SK-N-SH (cell line): ENCODE measurements around the gene NOL4L. TPM values are rescaled to one million over a fixed set of nuclear protein-coding genes. Genes with fewer than 3 reads are reported as not detected.

Experiments
- CTCF ChIA-PET: fragments of 300-600, 350-600 bp; formaldehyde crosslinking; extraction: SDS; loops from one replicate; lab custom pipeline; 2021; lab: Yijun Ruan, JAX
- POLR2A ChIA-PET: fragments of 350-600 bp; sonication (Branson Sonifier 250); formaldehyde crosslinking; extraction: SDS; loops from one replicate; lab custom pipeline; 2020; ENCODE audit warnings: antibody characterized with exemption, inconsistent platforms; lab: Yijun Ruan, JAX
- DNase-seq: peaks from one replicate; pipeline ENCODE4 v3.0.0; 2012
- H2AFZ ChIP-seq: fragments of 200-600 bp; sonication (generic); 2 replicates; pipeline ENCODE4 v1.8.1; 2016; ENCODE audit warnings: antibody characterized with exemption, mild to moderate bottlenecking, low read depth
- H3F3A ChIP-seq: fragments of 200-600 bp; sonication (generic); replicated peaks from 2 replicates; pipeline ENCODE3; 2016; ENCODE audit warnings: antibody characterized with exemption, mild to moderate bottlenecking; ENCODE audit not compliant: insufficient read depth
- H3K27ac ChIP-seq, 2 experiments: fragments of 200-500 bp in 1 of 2; fragments of 200-600 bp in 1 of 2; sonication (Bioruptor generic) in 1 of 2; sonication (generic), shearing (Covaris generic) in 1 of 2; 2 replicates each; pipeline versions ENCODE4 v1.5.1 to v1.6.1; 2014 to 2016; ENCODE audit warnings: low read depth in 2 of 2, inconsistent platforms in 1 of 2, low read length in 1 of 2, mild to moderate bottlenecking in 1 of 2, mixed read lengths in 1 of 2
- H3K27me3 ChIP-seq: fragments of 200-600 bp; sonication (generic), shearing (Covaris generic); 2 replicates; pipeline ENCODE4 v1.6.1; 2016; ENCODE audit warnings: mixed run types; ENCODE audit not compliant: insufficient read depth
- H3K36me3 ChIP-seq, 2 experiments: fragments of 200-500 bp in 1 of 2; fragments of 200-600 bp in 1 of 2; sonication (Bioruptor generic) in 1 of 2; sonication (generic) in 1 of 2; replicated peaks in 1 of 2; 2 replicates each; pipeline versions ENCODE3 to v1.5.1; 2014 to 2016; ENCODE audit warnings: low read length in 1 of 2, mild to moderate bottlenecking in 1 of 2; ENCODE audit not compliant: insufficient read depth in 2 of 2, control insufficient read depth in 1 of 2
- H3K4me1 ChIP-seq, 2 experiments: fragments of 200-500 bp in 1 of 2; fragments of 200-600 bp in 1 of 2; sonication (Bioruptor generic) in 1 of 2; sonication (generic), shearing (Covaris generic) in 1 of 2; 2 replicates each; pipeline versions ENCODE4 v1.5.1 to v1.6.1; 2014 to 2016; ENCODE audit warnings: low read depth in 1 of 2, low read length in 1 of 2, mixed run types in 1 of 2; ENCODE audit not compliant: insufficient read depth in 2 of 2, control insufficient read depth in 1 of 2
- H3K4me2 ChIP-seq: fragments of 200-600 bp; sonication (generic), shearing (Covaris generic); 2 replicates; pipeline ENCODE4 v1.6.1; 2017; ENCODE audit warnings: mixed run types
- H3K4me3 ChIP-seq, 2 experiments: fragments of 200-500 bp in 1 of 2; fragments of 200-600 bp in 1 of 2; sonication (Bioruptor generic) in 1 of 2; sonication (generic), shearing (Covaris generic) in 1 of 2; 2 replicates each; pipeline versions ENCODE4 v1.5.1 to v1.8.1; 2014 to 2016; ENCODE audit warnings: low read depth in 2 of 2, inconsistent platforms in 1 of 2, low read length in 1 of 2, mild to moderate bottlenecking in 1 of 2, mixed read lengths in 1 of 2, moderate library complexity in 1 of 2
- H3K79me2 ChIP-seq: fragments of 200-600 bp; sonication (generic); 2 replicates; pipeline ENCODE4 v1.8.1; 2017; ENCODE audit warnings: mild to moderate bottlenecking; ENCODE audit not compliant: insufficient read depth
- H3K9ac ChIP-seq: fragments of 200-600 bp; sonication (generic); 2 replicates; pipeline ENCODE4 v1.6.1; 2017; ENCODE audit warnings: mixed run types
- H3K9me2 ChIP-seq: fragments of 200-600 bp; sonication (generic); 2 replicates; pipeline ENCODE4 v1.6.1; 2017; ENCODE audit warnings: mixed run types
- H3K9me3 ChIP-seq: fragments of 200-600 bp; sonication (generic); 2 replicates; pipeline ENCODE4 v1.6.1; 2017; ENCODE audit warnings: mixed run types, mild to moderate bottlenecking, moderate library complexity
- H4K20me1 ChIP-seq: fragments of 200-600 bp; sonication (generic); 2 replicates; pipeline ENCODE4 v1.6.1; 2017; ENCODE audit warnings: mild to moderate bottlenecking, mixed run types; ENCODE audit not compliant: insufficient read depth
- EZH2phosphoT487 ChIP-seq: fragments of 200-600 bp; sonication (generic); IDR thresholded peaks from 2 replicates; pipeline ENCODE4 v1.6.1; 2017; ENCODE audit warnings: low read depth, mixed run types, mild to moderate bottlenecking, antibody characterized with exemption, moderate library complexity, borderline replicate concordance
- FOXJ3 ChIP-seq: sonication (generic); formaldehyde crosslinking; IDR thresholded peaks from 2 replicates; pipeline ENCODE4 v1.5.1; 2020; ENCODE audit warnings: mild to moderate bottlenecking, missing genetic modification reagents
- GABPA ChIP-seq: IDR thresholded peaks from 2 replicates; pipeline ENCODE4 v1.4.0; 2012; ENCODE audit warnings: low read depth, mild to moderate bottlenecking
- IRF3 ChIP-seq: fragments of 150-350 bp; IDR thresholded peaks from 2 replicates; pipeline ENCODE4 v1.6.1; 2016; ENCODE audit warnings: mild to moderate bottlenecking, low read depth, low read length
- JUND ChIP-seq: IDR thresholded peaks from 2 replicates; pipeline ENCODE4 v1.4.0; 2012
- MAX ChIP-seq: IDR thresholded peaks from 2 replicates; pipeline ENCODE4 v1.4.0; 2012; ENCODE audit warnings: low read depth
- MXI1 ChIP-seq: IDR thresholded peaks from 2 replicates; pipeline ENCODE4 v1.6.1; 2012; ENCODE audit warnings: mild to moderate bottlenecking, low read depth, low read length, improper control_type of control experiment
- PBX3 ChIP-seq: IDR thresholded peaks from 2 replicates; pipeline ENCODE4; 2012
- SIN3A ChIP-seq: IDR thresholded peaks from 2 replicates; pipeline ENCODE4 v1.6.1; 2012; ENCODE audit warnings: low read depth, mild to moderate bottlenecking, low read length, moderate library complexity, borderline replicate concordance
- SMC3 ChIP-seq: IDR thresholded peaks from 2 replicates; pipeline ENCODE4 v1.6.1; 2012; ENCODE audit warnings: low read depth, low read length, improper control_type of control experiment
- TAF1 ChIP-seq: IDR thresholded peaks from 2 replicates; pipeline ENCODE4 v1.6.1; 2012; ENCODE audit warnings: low read depth, mild to moderate bottlenecking, low read length, moderate library complexity, borderline replicate concordance
- USF1 ChIP-seq: IDR thresholded peaks from 2 replicates; pipeline ENCODE4 v1.4.0; 2012; ENCODE audit warnings: low read depth, borderline replicate concordance
- WGBS: methylation state at CpG from one replicate; pipeline ENCODE4 v1.1.6; 2017; ENCODE audit warnings: low lambda C conversion rate; 5-methylcytosine and 5-hydroxymethylcytosine counted together
- polyA plus RNA-seq, 3 experiments: library from polyadenylated mRNA; depleted of rRNA; stranded (reverse); fragments of >200 nt; gene quantifications; 2 replicates each; pipeline ENCODE4 v1.2.3, GENCODE V29; 2012

NOL4L gene
- polyA plus RNA-seq, 1 of the 3 experiments (the other 2 are of a cell fraction) = 14.3 TPM

- no peak overlapping the region for H2AFZ ChIP-seq
- no peaks in the 10 kb centered on the region for H3K79me2 ChIP-seq
- no peaks in the 10 kb centered on the region; the same call in 1 of the 2 replicates for H3K27me3 ChIP-seq
- no peak overlapping the region for H3K4me2 ChIP-seq
- H3F3A ChIP-seq = no peaks in the 10 kb centered on the region
- ChIA-PET CTCF (interaction anchor here (1.1 to 1.2 kb wide), 2 partner anchors 13 to 88 kb away, joined by 3 to 4 read pairs; no protein-coding TSS in a partner anchor), POLR2A (no interaction called here)
- no peak overlapping the region for H3K4me3 ChIP-seq
- DNase-seq = no peak
- H3K36me3 ChIP-seq = no peaks in the 10 kb centered on the region
- no peaks in the 10 kb centered on the region for H3K9me3 ChIP-seq
- TF ChIP-seq SMC3 (no peak), IRF3 (no peak), USF1 (no peak), PBX3 (no peak), MAX (no peak), MXI1 (no peak), TAF1 (no peak), SIN3A (no peak), EZH2phosphoT487 (no peak), JUND (no peak), FOXJ3 (CRISPR knock-in tag) (no peak), GABPA (no peak)
- H3K4me1 ChIP-seq = peaks cover 0 to 32% of the 10 kb centered on the region in 2 experiments; a peak in 1 of 4 replicates
- 67% methylated on average over 5 of the region's 6 CpGs for WGBS
- no peaks in the 10 kb centered on the region for H4K20me1 ChIP-seq
- H3K27ac ChIP-seq = no peak overlapping the region
- no peaks in the 10 kb centered on the region for H3K9me2 ChIP-seq
- no peak overlapping the region for H3K9ac ChIP-seq
Observed at GRCh38 chr20:32564440-32564839, 20.7 kb downstream of the NOL4L start.
